HG03460 (cell line): Measurements from ENCODE around the gene ZDBF2.
"Not testable (repeated sequence)": the region's sequence is repeated elsewhere in the genome, so short reads cannot be mapped to it uniquely, and the experiment has no call there.

Source experiments
- ATAC-seq: cut with Tn5 transposase; IDR thresholded peaks from one replicate; pipeline ENCODE4 v1.9.1; 2021; ENCODE audit not compliant: unreplicated experiment

The ZDBF2 gene

GRCh38 chr2:206274434-206275311 is at the start of gene ZDBF2:
TSS of gene ZDBF2 (plus strand) at chr2:206274663. CDS start at chr2:206281850, 7,187 bp downstream.
- ATAC-seq: peak; percentile 76

DNA sequence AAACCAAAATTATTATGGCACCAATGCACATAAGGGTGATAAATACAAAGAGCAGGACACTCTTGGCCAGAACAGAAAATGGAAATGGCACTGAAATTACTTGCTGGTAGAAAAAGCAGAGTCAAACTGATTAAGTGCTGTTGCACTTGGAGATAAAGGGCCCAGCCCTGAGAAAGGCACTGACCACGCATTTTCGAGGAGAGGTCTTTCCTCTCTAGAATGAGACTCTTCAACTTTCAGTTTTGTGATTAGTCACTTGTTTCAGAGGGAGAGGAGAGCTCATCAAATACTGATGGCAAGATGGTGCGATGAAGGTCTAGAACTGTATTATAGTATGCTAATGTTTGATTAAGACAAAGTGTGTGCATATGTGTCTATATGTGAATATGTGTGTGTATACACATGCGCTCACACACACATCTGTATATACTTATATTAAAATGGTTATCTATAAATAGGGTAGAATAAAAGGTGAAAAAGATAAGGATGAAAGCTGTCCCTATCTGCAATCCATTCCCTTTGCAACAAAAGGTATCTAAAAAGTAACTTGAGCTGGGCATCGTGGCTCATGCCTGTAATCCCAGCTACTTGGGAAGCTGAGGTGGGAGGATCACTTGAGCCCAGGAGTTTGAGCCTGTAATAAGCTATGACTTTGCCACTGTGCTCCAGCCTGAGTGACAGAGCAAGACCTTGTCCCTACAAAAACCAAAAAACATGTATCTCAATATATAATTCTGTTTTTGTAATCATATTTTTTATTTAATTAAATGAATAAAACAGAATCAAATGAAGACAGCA is 48.8 kb upstream of the ZDBF2 start:
- peak; percentile 91 for ATAC-seq

DNA sequence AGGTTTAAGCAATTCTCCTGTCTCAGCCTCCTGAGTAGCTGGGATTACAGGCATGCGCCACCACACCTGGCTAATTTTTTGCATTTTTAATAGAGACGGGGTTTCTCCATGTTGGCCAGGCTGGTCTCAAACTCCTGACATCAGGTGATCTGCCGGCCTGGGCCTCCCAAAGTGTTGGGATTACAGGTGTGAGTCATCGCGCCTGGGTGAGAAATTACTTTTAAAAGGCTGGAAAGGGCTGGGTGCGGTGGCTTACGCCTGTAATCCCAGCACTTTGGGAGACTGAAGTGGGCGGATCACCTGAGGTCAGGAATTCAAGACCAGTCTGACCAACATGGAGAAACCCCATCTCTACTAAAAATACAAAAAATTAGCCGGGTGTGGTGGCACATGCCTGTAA is 45.8 kb upstream of the ZDBF2 start:
- ATAC-seq: not testable (repeated sequence)

DNA sequence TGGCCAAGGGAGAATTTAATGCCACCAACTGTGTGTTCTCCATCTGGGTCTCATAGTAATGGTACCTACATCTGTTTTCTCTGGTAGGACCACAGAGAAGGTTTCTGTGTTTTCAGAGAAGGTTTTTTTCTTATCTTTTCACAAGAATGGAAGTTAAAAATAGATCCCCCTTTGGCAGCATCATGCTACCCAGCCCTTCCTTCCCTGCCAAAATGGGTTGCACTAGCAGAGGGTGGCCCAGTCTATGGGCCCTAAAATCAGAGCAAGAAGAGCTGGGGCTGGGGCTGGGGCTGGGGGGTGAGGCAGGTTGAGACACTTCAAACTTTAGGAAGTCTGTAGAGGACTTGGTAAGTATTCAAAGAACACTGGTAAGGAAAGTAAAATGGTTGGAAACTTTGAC is 44.8 kb upstream of the ZDBF2 start:
- ATAC-seq: no peak

- no peak for ATAC-seq
Observed at GRCh38 chr2:206230060-206230762, 44.3 kb upstream of the ZDBF2 start.

GRCh38 chr2:206231669-206232286 is 42.7 kb upstream of the ZDBF2 start:
- ATAC-seq: no peak

- ATAC-seq: no peak
Observed at GRCh38 chr2:206232287-206233035, 42.0 kb upstream of the ZDBF2 start.

DNA sequence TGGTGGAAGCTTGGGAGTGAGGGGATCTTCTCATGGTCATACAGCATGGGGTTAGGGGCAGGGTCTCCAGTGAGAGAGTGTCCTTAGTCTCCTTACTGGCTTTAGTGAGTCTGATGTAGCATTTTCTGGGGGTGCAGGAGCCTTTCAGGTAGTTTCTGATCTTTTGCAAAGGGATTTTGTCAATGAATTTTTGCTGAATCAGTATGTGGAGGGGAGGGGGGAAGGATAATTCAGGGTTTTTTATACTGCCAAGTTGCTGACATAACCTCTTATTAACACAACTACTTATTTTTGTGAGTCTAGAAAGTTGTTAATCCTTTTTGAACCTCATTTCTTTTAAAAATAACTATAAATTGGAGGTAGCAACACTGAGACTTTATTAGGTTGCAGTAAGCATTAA is 35.3 kb upstream of the ZDBF2 start:
- no peak for ATAC-seq

- no peak for ATAC-seq
Observed at GRCh38 chr2:206240327-206240726, 34.1 kb upstream of the ZDBF2 start.

GRCh38 chr2:206241736-206242135 is 32.7 kb upstream of the ZDBF2 start:
- no peak for ATAC-seq

DNA sequence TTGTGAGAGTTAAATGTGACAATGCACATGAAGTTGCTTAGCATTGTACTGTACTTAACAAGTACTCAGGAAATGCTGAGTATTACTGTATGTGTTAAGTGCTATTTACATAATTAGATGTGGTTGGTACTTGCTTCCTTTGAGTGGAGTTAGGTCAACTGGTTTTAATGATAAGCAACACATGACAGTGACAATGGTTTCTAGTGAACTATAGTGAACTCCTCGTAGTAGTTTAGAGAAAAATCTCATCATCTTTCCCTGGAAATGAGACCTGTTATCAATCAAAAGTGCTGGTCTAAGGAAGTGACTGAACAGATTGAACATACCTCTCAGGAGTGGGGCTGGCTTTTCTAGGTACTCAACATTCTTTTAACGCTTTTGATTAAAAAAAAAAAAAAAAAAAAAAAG is 29.2 kb upstream of the ZDBF2 start:
- ATAC-seq: peak; percentile 54

DNA sequence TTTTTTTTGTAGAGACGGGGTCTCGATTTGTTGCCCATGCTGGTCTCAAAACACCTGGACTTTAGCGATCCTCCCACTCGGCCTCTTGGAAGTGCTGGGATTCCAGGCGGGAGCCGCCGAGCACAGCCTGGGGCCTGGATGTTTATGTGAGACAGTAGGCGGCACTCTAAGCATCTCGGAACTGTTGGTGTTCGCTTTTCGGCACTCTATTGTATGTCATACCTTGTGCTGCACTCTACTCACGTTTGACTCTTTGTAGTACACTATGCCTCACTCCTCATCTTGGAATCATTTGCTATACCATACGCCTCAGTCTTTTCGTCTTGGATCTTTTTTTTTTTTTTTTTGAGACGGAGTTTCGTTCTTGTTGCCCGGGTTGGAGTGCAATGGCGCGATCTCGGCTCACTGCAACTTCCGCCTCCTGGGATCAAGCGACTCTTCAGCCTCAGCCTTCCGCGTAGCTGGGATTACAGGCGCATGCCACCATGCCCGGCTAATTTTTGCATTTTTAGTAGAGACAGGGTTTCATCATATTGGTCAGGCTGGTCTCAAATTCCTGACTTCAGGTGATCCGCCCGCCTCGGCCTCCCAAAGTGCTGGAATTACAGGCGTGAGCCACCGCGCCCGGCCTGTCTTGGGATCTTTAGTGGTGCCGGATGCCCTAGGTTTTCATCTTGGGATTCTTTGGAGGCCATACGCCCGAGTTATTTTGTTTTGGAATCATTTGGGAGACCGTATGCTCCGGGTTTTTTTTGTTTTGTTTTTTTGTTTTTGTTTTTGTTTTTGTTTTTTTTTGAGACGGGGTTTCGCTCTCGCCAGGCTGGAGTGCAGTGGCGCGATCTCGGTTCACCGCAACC is 24.2 kb upstream of the ZDBF2 start:
- no peak for ATAC-seq

DNA sequence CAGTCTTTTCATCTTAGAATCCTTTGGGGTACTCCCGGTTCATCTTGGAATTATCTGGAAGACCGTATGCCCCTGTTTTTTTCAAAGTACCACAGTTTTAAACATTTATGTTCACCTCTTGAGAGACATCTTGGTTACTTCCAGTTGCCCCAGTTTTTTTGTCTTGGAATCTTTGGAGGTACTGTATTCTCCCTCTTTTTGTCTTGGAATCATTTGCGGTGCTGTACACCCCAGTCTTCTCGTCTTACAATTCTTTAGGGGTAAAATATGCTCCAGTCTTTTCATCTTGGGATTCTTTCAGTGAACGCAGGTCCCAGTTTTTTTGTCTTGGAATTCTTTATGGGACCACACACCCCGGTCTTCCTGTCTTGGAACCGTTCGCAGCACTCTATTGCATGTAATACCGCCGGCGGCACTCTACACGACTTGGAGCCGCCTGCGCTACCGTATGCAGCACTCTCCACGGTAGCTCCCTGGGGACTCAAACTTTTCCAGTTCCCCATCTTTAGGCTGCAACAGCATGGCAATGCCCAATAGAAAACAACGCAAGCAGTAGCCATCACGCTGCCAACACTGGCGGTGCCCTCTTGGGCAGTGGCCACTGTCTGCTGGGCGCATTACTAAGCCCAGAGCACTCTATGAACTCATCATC is 21.2 kb upstream of the ZDBF2 start:
- ATAC-seq: no peak

DNA sequence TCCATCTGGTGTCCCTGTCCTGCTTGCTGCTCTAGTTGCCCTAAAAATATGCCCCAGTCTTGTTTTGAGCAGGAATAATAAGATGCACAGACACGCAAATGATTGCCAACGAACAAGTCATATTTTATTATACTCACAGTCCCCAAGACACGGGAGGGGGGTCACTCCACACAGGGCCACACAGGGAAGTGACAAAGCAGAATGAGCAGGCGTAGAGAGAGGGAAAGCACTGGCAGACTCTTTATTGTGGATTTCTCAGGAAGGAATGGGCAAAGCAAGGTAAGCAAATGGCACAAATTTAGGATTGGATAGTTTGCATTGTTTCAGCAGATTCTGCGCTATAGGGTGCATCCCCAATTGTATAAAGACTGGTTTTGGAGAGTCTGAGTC is 20.7 kb upstream of the ZDBF2 start:
- no peak for ATAC-seq

DNA sequence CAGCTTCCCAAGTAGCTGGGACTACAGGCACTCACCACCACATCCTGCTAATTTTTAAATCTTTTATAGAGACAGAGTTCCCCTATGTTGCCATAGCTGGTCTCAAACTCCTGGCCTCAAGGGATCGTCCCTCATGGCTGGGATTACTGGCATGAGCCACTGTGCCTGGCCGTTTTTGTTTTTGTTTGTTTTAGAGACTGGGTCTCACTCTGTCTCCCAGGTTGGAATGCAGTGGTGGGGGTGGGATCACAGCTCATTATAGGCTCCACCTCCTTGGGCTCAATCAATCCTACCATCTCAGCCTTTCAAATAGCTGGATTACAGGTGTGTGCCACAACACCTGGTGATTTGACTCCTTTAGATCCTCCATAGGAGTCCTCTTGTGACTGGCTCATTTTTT is 19.5 kb upstream of the ZDBF2 start:
- no peak for ATAC-seq

- no peak for ATAC-seq
Observed at GRCh38 chr2:206256706-206257205, 17.7 kb upstream of the ZDBF2 start.

DNA sequence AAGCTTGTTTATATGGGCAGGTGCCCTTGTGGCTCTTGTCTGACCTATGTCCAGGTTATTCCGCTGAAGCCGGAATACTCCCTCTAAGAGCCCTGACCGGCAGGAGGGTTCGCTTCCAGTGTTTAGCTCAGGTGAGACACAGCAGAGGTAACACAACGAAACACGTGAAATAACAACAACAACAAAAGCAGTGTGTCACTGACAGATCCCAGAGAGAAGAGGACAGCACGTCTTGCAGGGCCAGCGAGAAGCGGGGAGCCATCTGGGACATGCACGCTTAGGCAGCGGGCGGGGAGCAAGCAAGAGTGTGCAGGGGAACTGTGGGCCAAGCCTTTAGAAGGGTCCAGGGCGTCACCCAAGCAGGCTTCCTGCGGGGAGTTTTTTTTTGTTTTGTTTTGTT is 17.1 kb upstream of the ZDBF2 start:
- ATAC-seq: no peak

DNA sequence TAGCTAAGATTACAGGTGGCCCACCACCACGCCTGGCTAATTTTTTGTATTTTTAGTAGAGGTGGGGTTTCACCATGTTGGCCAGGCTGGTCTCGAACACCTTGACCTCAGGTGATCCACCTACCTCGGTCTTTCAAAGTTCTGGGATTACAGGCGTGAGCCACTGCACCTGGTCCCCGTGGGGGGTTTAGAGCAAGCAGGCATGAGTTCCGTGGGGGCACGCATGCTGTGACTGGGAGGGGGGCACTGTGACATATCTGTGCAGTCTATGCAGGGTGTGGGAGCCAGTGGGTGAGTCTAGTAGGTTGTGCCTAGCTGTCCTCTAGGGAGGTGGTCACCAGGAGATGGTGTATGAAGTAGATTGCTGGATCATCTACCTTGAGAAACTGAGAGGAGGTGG is 16.6 kb upstream of the ZDBF2 start:
- no peak for ATAC-seq

GRCh38 chr2:206258615-206259014 is 15.8 kb upstream of the ZDBF2 start:
- ATAC-seq: not testable (repeated sequence)
